GM12801 (cell line): Measurements from ENCODE around the gene FLT3LG.

Experiments used
- CTCF ChIP-seq: IDR thresholded peaks from one replicate; pipeline ENCODE4 v1.5.1; 2011; ENCODE audit warnings: control low read depth; ENCODE audit not compliant: insufficient read length; ENCODE audit errors: extremely low read depth

Gene FLT3LG

GRCh38 chr19:49506575-49507105, 32.6 kb downstream of the FLT3LG start:
- peak; percentile 53 for TF ChIP-seq CTCF

GRCh38 chr19:49507803-49508494, 33.9 kb downstream of the FLT3LG start:
- no peak for TF ChIP-seq CTCF

GRCh38 chr19:49512970-49513745, 39.1 kb downstream of the FLT3LG start:
- TF ChIP-seq CTCF = no peak

GRCh38 chr19:49513746-49514118, 39.7 kb downstream of the FLT3LG start:
- no peak for TF ChIP-seq CTCF

- no peak for TF ChIP-seq CTCF
Measured at GRCh38 chr19:49514151-49514550, 40.1 kb downstream of the FLT3LG start.

- TF ChIP-seq CTCF = no peak
Measured at GRCh38 chr19:49515767-49516166, 41.8 kb downstream of the FLT3LG start.

- no peak for TF ChIP-seq CTCF
Measured at GRCh38 chr19:49518033-49518432, 44.0 kb downstream of the FLT3LG start.
